Measurements from ENCODE around the gene OR2B6.

DNA sequence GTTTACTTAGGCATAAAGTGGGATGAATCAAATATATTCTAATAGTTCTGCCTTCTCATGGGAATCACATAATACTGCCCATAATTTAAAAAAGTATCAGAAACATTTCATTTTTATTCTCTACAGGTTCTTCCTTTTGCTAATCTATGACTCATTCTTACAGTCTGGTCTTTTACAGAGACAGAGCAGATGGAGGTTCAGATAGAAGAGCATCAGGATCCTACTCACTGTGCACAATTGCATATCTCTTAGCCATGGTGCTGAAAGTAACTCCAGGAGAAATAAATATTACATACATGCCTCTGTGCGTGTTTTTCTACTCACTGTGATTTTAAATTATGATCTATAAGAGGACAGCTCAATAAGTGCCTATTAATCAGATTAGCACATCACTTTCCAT lies 16.3 kb upstream of the OR2B6 start:
- TF ChIP-seq, protein P1, sequence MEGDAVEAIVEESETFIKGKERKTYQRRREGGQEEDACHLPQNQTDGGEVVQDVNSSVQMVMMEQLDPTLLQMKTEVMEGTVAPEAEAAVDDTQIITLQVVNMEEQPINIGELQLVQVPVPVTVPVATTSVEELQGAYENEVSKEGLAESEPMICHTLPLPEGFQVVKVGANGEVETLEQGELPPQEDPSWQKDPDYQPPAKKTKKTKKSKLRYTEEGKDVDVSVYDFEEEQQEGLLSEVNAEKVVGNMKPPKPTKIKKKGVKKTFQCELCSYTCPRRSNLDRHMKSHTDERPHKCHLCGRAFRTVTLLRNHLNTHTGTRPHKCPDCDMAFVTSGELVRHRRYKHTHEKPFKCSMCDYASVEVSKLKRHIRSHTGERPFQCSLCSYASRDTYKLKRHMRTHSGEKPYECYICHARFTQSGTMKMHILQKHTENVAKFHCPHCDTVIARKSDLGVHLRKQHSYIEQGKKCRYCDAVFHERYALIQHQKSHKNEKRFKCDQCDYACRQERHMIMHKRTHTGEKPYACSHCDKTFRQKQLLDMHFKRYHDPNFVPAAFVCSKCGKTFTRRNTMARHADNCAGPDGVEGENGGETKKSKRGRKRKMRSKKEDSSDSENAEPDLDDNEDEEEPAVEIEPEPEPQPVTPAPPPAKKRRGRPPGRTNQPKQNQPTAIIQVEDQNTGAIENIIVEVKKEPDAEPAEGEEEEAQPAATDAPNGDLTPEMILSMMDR (conservative IDR thresholded peaks at IDR 0.05), result no peak
- no peak for TF ChIP-seq ZFX (IDR thresholded peaks at IDR 0.05)

All from C4-2B (cell line).